Fibroblast of peridontal ligament (primary cell): ENCODE results near the gene ACO1.

ENCODE experiments used
- DNase-seq: peaks from one replicate; pipeline ENCODE4 v3.0.0-alpha.2; 2010; ENCODE audit errors: extremely low read depth

Gene ACO1

GRCh38 chr9:32419921-32420320, 35.5 kb downstream of the ACO1 start:
- no peak for DNase-seq

GRCh38 chr9:32422237-32422806, 37.9 kb downstream of the ACO1 start:
- DNase-seq, result no peak

- peak; percentile 18 for DNase-seq
These were observed 38.9 kb downstream of the ACO1 start for GRCh38 chr9:32423371-32423770.

GRCh38 chr9:32424616-32425015, 40.2 kb downstream of the ACO1 start:
- DNase-seq, result no peak

GRCh38 chr9:32426278-32426939, 42.0 kb downstream of the ACO1 start:
- peak; percentile 80 for DNase-seq

- DNase-seq, result peak; percentile 18
These were observed 42.8 kb downstream of the ACO1 start for GRCh38 chr9:32427111-32427873.

- DNase-seq, result peak; percentile 67
These were observed 46.3 kb downstream of the ACO1 start for GRCh38 chr9:32430720-32431119.

GRCh38 chr9:32431196-32431595, 46.8 kb downstream of the ACO1 start:
- no peak for DNase-seq

GRCh38 chr9:32431940-32432555, 47.6 kb downstream of the ACO1 start:
- peak; percentile 54 for DNase-seq

GRCh38 chr9:32434892-32435291, 50.4 kb downstream of the ACO1 start:
- DNase-seq, result no peak

GRCh38 chr9:32441678-32442077, 57.2 kb downstream of the ACO1 start:
- no peak for DNase-seq

- no peak for DNase-seq
These were observed 58.0 kb downstream of the ACO1 start for GRCh38 chr9:32442433-32442832.

GRCh38 chr9:32449969-32450368, 65.5 kb downstream of the ACO1 start:
- DNase-seq, result no peak

GRCh38 chr9:32454280-32454679, 69.8 kb downstream of the ACO1 start:
- DNase-seq, result no peak

GRCh38 chr9:32455738-32456137, 71.3 kb downstream of the ACO1 start:
- no peak for DNase-seq

GRCh38 chr9:32456564-32456963, 72.1 kb downstream of the ACO1 start:
- peak; percentile 10 for DNase-seq

- DNase-seq, result no peak
These were observed 79.3 kb downstream of the ACO1 start for GRCh38 chr9:32463500-32464293.

GRCh38 chr9:32468740-32469139, 84.3 kb downstream of the ACO1 start:
- no peak for DNase-seq

GRCh38 chr9:32472344-32472743, 87.9 kb downstream of the ACO1 start:
- no peak for DNase-seq

- DNase-seq, result no peak
These were observed 98.9 kb downstream of the ACO1 start for GRCh38 chr9:32483343-32483742.

- peak; percentile 47 for DNase-seq
These were observed 102.6 kb downstream of the ACO1 start for GRCh38 chr9:32486839-32487562.
